Measurements from ENCODE around the gene PAPOLB. TPM values are rescaled to one million over a fixed set of nuclear protein-coding genes. Genes with fewer than 3 reads are reported as not detected.
A peak's percentile ranks its signal among the peaks of the same experiment; 100 is the strongest.

Gene PAPOLB
- total RNA-seq, 2 experiments from 2014 or later: not detected

DNA sequence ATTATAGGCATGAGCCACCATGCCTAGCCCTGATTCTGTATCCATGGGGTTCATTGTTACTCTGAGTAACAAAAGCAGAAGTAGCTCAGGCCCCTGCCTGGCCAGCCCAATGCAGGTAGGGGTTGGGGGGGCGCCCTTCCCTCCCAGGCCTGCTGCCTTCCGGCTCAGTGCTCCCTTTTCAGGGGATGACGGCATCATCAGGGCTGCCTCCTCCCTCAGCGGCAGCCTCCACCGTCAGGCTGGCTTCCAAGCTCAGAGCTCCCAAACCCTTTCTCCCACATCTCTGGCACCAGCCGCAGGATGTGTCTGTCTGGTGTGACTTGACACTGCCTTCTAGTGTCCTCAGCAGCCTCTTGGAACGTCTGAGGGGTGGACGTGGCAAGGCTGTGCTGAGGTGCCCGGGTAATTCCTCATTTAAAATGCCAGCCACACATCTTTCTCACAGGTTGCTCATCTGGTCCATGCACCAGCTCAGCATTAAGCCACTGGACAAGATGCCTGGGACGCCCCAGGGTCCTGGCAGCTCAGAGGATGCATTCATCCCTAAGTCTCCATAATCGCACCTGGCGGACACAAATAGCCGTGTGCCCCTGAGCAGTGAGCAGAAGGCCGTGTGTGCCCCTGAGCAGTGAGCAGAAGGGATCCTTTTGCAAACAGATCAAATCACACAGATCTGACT lies 38.2 kb downstream of the PAPOLB start:
- Histone ChIP-seq H3K9me3 (ENCODE audit: control insufficient read depth in 1 of 2, insufficient read depth in 1 of 2, low read length in 2 of 2) (peaks cover 0 to 4% of the 10 kb centered on the region in 2 experiments), H3K27me3 (ENCODE audit: control insufficient read depth in 1 of 2, insufficient read depth in 2 of 2, low read length in 2 of 2) (peaks cover 5 to 6% of the 10 kb centered on the region in 2 experiments), H3K4me3 (ENCODE audit: low read length) (no peak overlapping the region), H3K4me1 (ENCODE audit: insufficient read depth, low read length) (no peaks in the 10 kb centered on the region), H3K27ac (ENCODE audit: low read depth in 1 of 2, low read length in 2 of 2) (no peak overlapping the region), H3K36me3 (ENCODE audit: insufficient read depth, low read length) (no peaks in the 10 kb centered on the region)
- intact Hi-C loops (cut with DNase I, micrococcal nuclease): no loop called here
- DNase-seq: no peak
- Mint-ChIP-seq H3K27ac (no peak overlapping the region), H3K4me3 (no peak overlapping the region), H3K36me3 (ENCODE audit: low read depth) (no peaks in the 10 kb centered on the region), H3K9me3 (no peaks in the 10 kb centered on the region), H3K4me1 (ENCODE audit: low read depth) (no peaks in the 10 kb centered on the region), H3K27me3 (peaks cover 14% of the 10 kb centered on the region)
- TF ChIP-seq, protein P1, sequence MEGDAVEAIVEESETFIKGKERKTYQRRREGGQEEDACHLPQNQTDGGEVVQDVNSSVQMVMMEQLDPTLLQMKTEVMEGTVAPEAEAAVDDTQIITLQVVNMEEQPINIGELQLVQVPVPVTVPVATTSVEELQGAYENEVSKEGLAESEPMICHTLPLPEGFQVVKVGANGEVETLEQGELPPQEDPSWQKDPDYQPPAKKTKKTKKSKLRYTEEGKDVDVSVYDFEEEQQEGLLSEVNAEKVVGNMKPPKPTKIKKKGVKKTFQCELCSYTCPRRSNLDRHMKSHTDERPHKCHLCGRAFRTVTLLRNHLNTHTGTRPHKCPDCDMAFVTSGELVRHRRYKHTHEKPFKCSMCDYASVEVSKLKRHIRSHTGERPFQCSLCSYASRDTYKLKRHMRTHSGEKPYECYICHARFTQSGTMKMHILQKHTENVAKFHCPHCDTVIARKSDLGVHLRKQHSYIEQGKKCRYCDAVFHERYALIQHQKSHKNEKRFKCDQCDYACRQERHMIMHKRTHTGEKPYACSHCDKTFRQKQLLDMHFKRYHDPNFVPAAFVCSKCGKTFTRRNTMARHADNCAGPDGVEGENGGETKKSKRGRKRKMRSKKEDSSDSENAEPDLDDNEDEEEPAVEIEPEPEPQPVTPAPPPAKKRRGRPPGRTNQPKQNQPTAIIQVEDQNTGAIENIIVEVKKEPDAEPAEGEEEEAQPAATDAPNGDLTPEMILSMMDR (IDR thresholded peaks at IDR 0.05): no peak
- ChIA-PET POLR2A (no interaction called here), CTCF (no interaction called here)
- ATAC-seq (ENCODE audit: poor library complexity): no peak

DNA sequence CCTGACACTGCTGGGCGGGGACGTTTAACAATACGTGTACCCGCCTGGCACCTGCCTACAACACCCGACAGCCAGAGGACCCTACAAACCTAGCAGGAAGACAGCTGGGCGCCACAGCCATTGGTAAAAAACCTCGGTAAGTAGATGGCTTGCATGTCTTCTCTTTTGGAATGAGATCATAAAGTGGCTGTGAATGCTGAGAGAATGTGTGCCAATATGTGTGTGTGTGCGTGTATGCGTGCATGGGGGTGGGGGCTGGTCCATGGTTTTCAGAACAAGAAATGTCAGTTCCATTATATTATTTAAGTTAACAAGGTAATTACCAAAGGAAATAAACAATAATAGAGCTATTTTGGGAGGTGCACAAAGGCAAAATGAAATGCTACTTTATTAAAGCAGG lies 39.2 kb downstream of the PAPOLB start:
- peaks cover 15% of the 10 kb centered on the region for H3K27me3 Mint-ChIP-seq

DNA sequence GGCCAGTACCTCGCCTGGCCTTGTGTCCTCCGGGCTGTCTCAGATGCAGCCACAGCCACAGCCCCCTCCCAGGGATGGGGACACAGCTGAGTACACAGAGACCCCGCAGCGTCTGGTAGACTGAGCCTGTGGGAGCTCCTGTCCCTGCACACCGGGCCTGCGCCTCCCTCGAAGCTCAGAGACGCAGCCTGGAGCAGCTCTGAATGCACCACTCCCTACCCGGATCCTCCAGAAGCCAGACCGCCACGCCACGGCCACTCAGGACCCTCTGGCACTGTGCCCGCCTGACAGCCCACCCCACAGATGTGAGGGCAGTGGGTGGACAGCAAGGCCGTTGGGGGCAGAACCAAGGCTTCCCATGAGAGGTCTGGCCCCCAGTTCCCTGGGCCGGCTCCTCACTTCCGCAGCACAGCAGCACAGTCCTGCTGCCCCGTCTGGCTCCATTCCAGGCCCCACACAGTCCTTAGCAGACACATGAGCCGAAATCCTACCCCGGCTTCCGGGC lies 40.8 kb downstream of the PAPOLB start:
- no peaks in the 10 kb centered on the region for H3K9me3 Mint-ChIP-seq
- H3K27me3 ChIP-seq (ENCODE audit: control insufficient read depth in 1 of 2, insufficient read depth in 2 of 2, low read length in 2 of 2): peaks cover 6 to 14% of the 10 kb centered on the region in 2 experiments
- POLR2A ChIA-PET: no interaction called here
- no peaks in the 10 kb centered on the region for H3K36me3 ChIP-seq (ENCODE audit: insufficient read depth, low read length)
- peaks cover 0 to 17% of the 10 kb centered on the region in 2 experiments for H3K9me3 ChIP-seq (ENCODE audit: control insufficient read depth in 1 of 2, insufficient read depth in 1 of 2, low read length in 2 of 2)
- no peak overlapping the region for H3K4me3 ChIP-seq (ENCODE audit: low read length)
- H3K36me3 Mint-ChIP-seq (ENCODE audit: low read depth): no peaks in the 10 kb centered on the region
- H3K4me3 Mint-ChIP-seq: no peak overlapping the region
- no peaks in the 10 kb centered on the region for H3K4me1 Mint-ChIP-seq (ENCODE audit: low read depth)
- CTCF ChIA-PET: no interaction called here
- ATAC-seq (ENCODE audit: poor library complexity) (no peak), DNase-seq (peak in 1 of 14 experiments; percentile 10)
- no peaks in the 10 kb centered on the region for H3K4me1 ChIP-seq (ENCODE audit: insufficient read depth, low read length)
- TF ChIP-seq, protein P1 (IDR thresholded peaks at IDR 0.05): no peak
- peaks cover 16% of the 10 kb centered on the region for H3K27me3 Mint-ChIP-seq
- H3K27ac ChIP-seq (ENCODE audit: low read depth in 1 of 2, low read length in 2 of 2): no peak overlapping the region
- intact Hi-C loops (cut with DNase I, micrococcal nuclease): no loop called here
- no peak overlapping the region for H3K27ac Mint-ChIP-seq

More for the DNA sequence above, 39.2 kb downstream of the PAPOLB start:
- ChIA-PET CTCF (no interaction called here), POLR2A (no interaction called here)
- no peaks in the 10 kb centered on the region for H3K36me3 ChIP-seq (ENCODE audit: insufficient read depth, low read length)
- ATAC-seq (ENCODE audit: poor library complexity): no peak
- TF ChIP-seq, protein P1 (IDR thresholded peaks at IDR 0.05): no peak
- peaks cover 0 to 4% of the 10 kb centered on the region in 2 experiments for H3K9me3 ChIP-seq (ENCODE audit: control insufficient read depth in 1 of 2, insufficient read depth in 1 of 2, low read length in 2 of 2)
- H3K36me3 Mint-ChIP-seq (ENCODE audit: low read depth): no peaks in the 10 kb centered on the region
- no peak for DNase-seq
- intact Hi-C loops (cut with DNase I, micrococcal nuclease): no loop called here
- no peak overlapping the region for H3K27ac ChIP-seq (ENCODE audit: low read depth in 1 of 2, low read length in 2 of 2)
- H3K27me3 ChIP-seq (ENCODE audit: control insufficient read depth in 1 of 2, insufficient read depth in 2 of 2, low read length in 2 of 2): peaks cover 5 to 8% of the 10 kb centered on the region in 2 experiments
- no peak overlapping the region for H3K27ac Mint-ChIP-seq
- no peaks in the 10 kb centered on the region for H3K9me3 Mint-ChIP-seq
- H3K4me1 ChIP-seq (ENCODE audit: insufficient read depth, low read length): no peaks in the 10 kb centered on the region
- no peak overlapping the region for H3K4me3 ChIP-seq (ENCODE audit: low read length)
- H3K4me3 Mint-ChIP-seq: no peak overlapping the region
- H3K4me1 Mint-ChIP-seq (ENCODE audit: low read depth): no peaks in the 10 kb centered on the region

Data from CD4-positive, alpha-beta T cell (primary cell).